ENCODE results near the gene OR2T3. TPM values are rescaled to one million over a fixed set of nuclear protein-coding genes. Genes with fewer than 3 reads are reported as not detected.
"Not testable (repeated sequence)": the region's sequence is repeated elsewhere in the genome, so short reads cannot be mapped to it uniquely, and the experiment has no call there.

Gene OR2T3
- total and polyA plus RNA-seq, 9 of the 15 experiments (the other 6 are each of a cell fraction or from before 2014, with no cell fraction given), result not detected

- H2AFZ ChIP-seq (ENCODE audit: low read depth, low read length); H3K9ac ChIP-seq (ENCODE audit: insufficient read depth in 1 of 2, low read depth in 2 of 2, low read length in 2 of 2); H3K4me3 ChIP-seq; H3K4me2 ChIP-seq (ENCODE audit: insufficient read depth, low read length); POLR2A ChIA-PET; H4K20me1 ChIP-seq (replicated peaks; ENCODE audit: control insufficient read depth, insufficient read depth, low read length); DNase-seq (ENCODE audit: extremely low read depth in 1 of 4, low spot score in 3 of 4); intact Hi-C loops (cut with micrococcal nuclease); H3K9me3 ChIP-seq (replicated peaks; ENCODE audit: control insufficient read depth, insufficient read depth, low read depth, low read length); CTCF ChIA-PET (ENCODE audit: low intra/inter-chr PET ratio); in situ Hi-C loops (cut with MboI); H3K36me3 ChIP-seq (ENCODE audit: control insufficient read depth, insufficient read depth, low read length); H3K4me1 ChIP-seq (replicated peaks in 1 of 2; ENCODE audit: control insufficient read depth in 2 of 2, insufficient read depth in 2 of 2, low read length in 2 of 2); H3K79me2 ChIP-seq (ENCODE audit: control insufficient read depth, insufficient read depth, low read length); ATAC-seq; BruUV-seq (replicated peaks); FAIRE-seq; H3K27ac ChIP-seq (ENCODE audit: extremely low read depth, low read depth, low read length); H3K27me3 ChIP-seq (ENCODE audit: control insufficient read depth in 2 of 2, insufficient read depth in 2 of 2, low read length in 2 of 2); H3K9me1 ChIP-seq (ENCODE audit: control insufficient read depth, insufficient read depth, low read length); TF ChIP-seq NR2C2 (CRISPR knock-in tag; IDR thresholded peaks at IDR 0.05): not testable (repeated sequence)
- peak; percentile 33; the same call in 1 of the 2 replicates for TF ChIP-seq NR2C2 (tag; IDR thresholded peaks at IDR 0.05)
- no CpG with 5 or more reads among the region's 2 CpGs for WGBS (ENCODE audit: insufficient coverage, low coverage, missing lambda C conversion rate)
Observed at GRCh38 chr1:248445399-248445798, 27.8 kb upstream of the OR2T3 start, which contains the start of gene OR2T2. TSS of gene OR2T2 (plus strand) at chr1:248445637. CDS start at chr1:248452798, 7,161 bp downstream.

- in situ Hi-C loops (cut with MboI); H3K27me3 ChIP-seq (ENCODE audit: control insufficient read depth in 2 of 2, insufficient read depth in 2 of 2, low read length in 2 of 2); BruUV-seq (replicated peaks); H3K27ac ChIP-seq (ENCODE audit: extremely low read depth, low read depth, low read length); DNase-seq (ENCODE audit: extremely low read depth in 1 of 4, low spot score in 3 of 4); H3K36me3 ChIP-seq (ENCODE audit: control insufficient read depth, insufficient read depth, low read length); H4K20me1 ChIP-seq (replicated peaks; ENCODE audit: control insufficient read depth, insufficient read depth, low read length); H3K9me3 ChIP-seq (replicated peaks; ENCODE audit: control insufficient read depth, insufficient read depth, low read depth, low read length); H2AFZ ChIP-seq (ENCODE audit: low read depth, low read length); H3K9ac ChIP-seq (ENCODE audit: insufficient read depth in 1 of 2, low read depth in 2 of 2, low read length in 2 of 2); CTCF ChIA-PET (ENCODE audit: low intra/inter-chr PET ratio); FAIRE-seq; H3K4me2 ChIP-seq (ENCODE audit: insufficient read depth, low read length); H3K79me2 ChIP-seq (ENCODE audit: control insufficient read depth, insufficient read depth, low read length); H3K9me1 ChIP-seq (ENCODE audit: control insufficient read depth, insufficient read depth, low read length); H3K4me3 ChIP-seq; H3K4me1 ChIP-seq (replicated peaks in 1 of 2; ENCODE audit: control insufficient read depth in 2 of 2, insufficient read depth in 2 of 2, low read length in 2 of 2); ATAC-seq; intact Hi-C loops (cut with micrococcal nuclease); POLR2A ChIA-PET: not testable (repeated sequence)
- no CpG with 5 or more reads among the region's 4 CpGs for WGBS (ENCODE audit: insufficient coverage, low coverage, missing lambda C conversion rate)
Observed at GRCh38 chr1:248448409-248449074, 24.6 kb upstream of the OR2T3 start.

- DNase-seq (ENCODE audit: extremely low read depth in 1 of 4, low spot score in 3 of 4); H3K9me3 ChIP-seq (replicated peaks; ENCODE audit: control insufficient read depth, insufficient read depth, low read depth, low read length); H3K27me3 ChIP-seq (ENCODE audit: control insufficient read depth in 2 of 2, insufficient read depth in 2 of 2, low read length in 2 of 2); H3K9me1 ChIP-seq (ENCODE audit: control insufficient read depth, insufficient read depth, low read length); H3K9ac ChIP-seq (ENCODE audit: insufficient read depth in 1 of 2, low read depth in 2 of 2, low read length in 2 of 2); H3K27ac ChIP-seq (ENCODE audit: extremely low read depth, low read depth, low read length); H3K36me3 ChIP-seq (ENCODE audit: control insufficient read depth, insufficient read depth, low read length); H3K79me2 ChIP-seq (ENCODE audit: control insufficient read depth, insufficient read depth, low read length); H2AFZ ChIP-seq (ENCODE audit: low read depth, low read length); H4K20me1 ChIP-seq (replicated peaks; ENCODE audit: control insufficient read depth, insufficient read depth, low read length); POLR2A ChIA-PET; H3K4me2 ChIP-seq (ENCODE audit: insufficient read depth, low read length); H3K4me3 ChIP-seq; in situ Hi-C loops (cut with MboI); H3K4me1 ChIP-seq (replicated peaks in 1 of 2; ENCODE audit: control insufficient read depth in 2 of 2, insufficient read depth in 2 of 2, low read length in 2 of 2); ATAC-seq; intact Hi-C loops (cut with micrococcal nuclease); FAIRE-seq; BruUV-seq (replicated peaks); CTCF ChIA-PET (ENCODE audit: low intra/inter-chr PET ratio): not testable (repeated sequence)
- WGBS (ENCODE audit: insufficient coverage, low coverage, missing lambda C conversion rate), result 0% methylated on average over 2 of the region's 6 CpGs
Observed at GRCh38 chr1:248449821-248450465, 23.2 kb upstream of the OR2T3 start.
